K562 (cell line): ENCODE results near the gene ATF1. TPM values are rescaled to one million over a fixed set of nuclear protein-coding genes. Genes with fewer than 3 reads are reported as not detected.

Experiments used
- ATAC-seq: fragments of 200-7000 bp; cut with Tn5 transposase; 3 replicates; pipeline ENCODE4 v1.9.1; 2020; ENCODE audit warnings: moderate library complexity
- BruUV-seq: library from RNA; stranded (reverse); fragments of 400-500 nt; replicated peaks from 2 replicates; lab custom pipeline; 2021; lab: Mats Ljungman, UMichigan
- CTCF ChIA-PET: fragments of 300-600 bp; formaldehyde crosslinking; extraction: SDS; loops from one replicate; lab custom pipeline; 2021; ENCODE audit warnings: low intra/inter-chr PET ratio; lab: Yijun Ruan, JAX
- POLR2A ChIA-PET: fragments of 300-600, 350-650 bp; sonication (Branson Sonifier 250); formaldehyde crosslinking; extraction: SDS; loops from one replicate; lab custom pipeline; 2021; ENCODE audit warnings: antibody characterized with exemption, inconsistent platforms; lab: Yijun Ruan, JAX
- DNase-seq, 4 experiments: peaks; one replicate each; pipeline versions ENCODE4 v3.0.0 to v3.0.0-alpha.2; 2011 to 2018; ENCODE audit warnings: low spot score in 3 of 4, mixed read lengths in 3 of 4; ENCODE audit errors: extremely low read depth in 1 of 4
- FAIRE-seq: peaks from 2 replicates; lab custom pipeline; 2011; peaks lifted over from hg19 to GRCh38; lab: Jason Lieb, UNC
- H2AFZ ChIP-seq: 2 replicates; pipeline ENCODE4 v1.6.0; 2011; ENCODE audit warnings: low read depth, low read length, control low read depth, inconsistent platforms
- H3K27ac ChIP-seq: fragments of 200-600 bp; 3 replicates; pipeline ENCODE4 v1.8.0; 2011; ENCODE audit warnings: low read depth, mild to moderate bottlenecking, control low read depth, inconsistent platforms, low read length, moderate library complexity, mixed read lengths; ENCODE audit errors: extremely low read depth
- H3K27me3 ChIP-seq, 2 experiments: fragments of 300-600 bp in 1 of 2; 2 replicates in 1 of 2; 3 replicates in 1 of 2; pipeline versions ENCODE4 v1.6.0 to v1.8.0; 2011; ENCODE audit warnings: inconsistent platforms in 2 of 2, low read length in 2 of 2, mild to moderate bottlenecking in 1 of 2, mixed read lengths in 1 of 2, moderate library complexity in 1 of 2; ENCODE audit not compliant: control insufficient read depth in 2 of 2, insufficient read depth in 2 of 2
- H3K36me3 ChIP-seq: fragments of 300-600 bp; 3 replicates; pipeline ENCODE4 v1.8.0; 2011; ENCODE audit warnings: mild to moderate bottlenecking, low read length, inconsistent platforms; ENCODE audit not compliant: control insufficient read depth, insufficient read depth
- H3K4me1 ChIP-seq, 2 experiments: fragments of 200-600 bp in 1 of 2; replicated peaks in 1 of 2; 2 replicates in 1 of 2; 3 replicates in 1 of 2; pipeline versions ENCODE4 v1.5.1 to v1.8.0; 2011; ENCODE audit warnings: inconsistent platforms in 2 of 2, low read length in 2 of 2, mild to moderate bottlenecking in 1 of 2, mixed read lengths in 1 of 2, moderate library complexity in 1 of 2; ENCODE audit not compliant: control insufficient read depth in 2 of 2, insufficient read depth in 2 of 2
- H3K4me2 ChIP-seq: 2 replicates; pipeline ENCODE4 v1.6.1; 2011; ENCODE audit warnings: low read length, control low read depth, inconsistent platforms, mixed read lengths; ENCODE audit not compliant: insufficient read depth
- H3K4me3 ChIP-seq: fragments of 200-600 bp; sonication (generic), shearing (Covaris generic); 2 replicates; pipeline ENCODE4 v1.5.1; 2016; ENCODE audit warnings: control low read depth, inconsistent platforms
- H3K79me2 ChIP-seq: fragments of 200-600 bp; 3 replicates; pipeline ENCODE4 v1.8.0; 2011; ENCODE audit warnings: low read length, inconsistent platforms; ENCODE audit not compliant: control insufficient read depth, insufficient read depth
- H3K9ac ChIP-seq, 2 experiments: 2 replicates each; pipeline versions ENCODE4 v1.6.0 to v1.6.1; 2011; ENCODE audit warnings: low read depth in 2 of 2, low read length in 2 of 2, control low read depth in 1 of 2, inconsistent platforms in 1 of 2, mild to moderate bottlenecking in 1 of 2, mixed read lengths in 1 of 2; ENCODE audit not compliant: insufficient read depth in 1 of 2
- H3K9me1 ChIP-seq: one replicate; pipeline ENCODE4 v1.6.0; 2011; ENCODE audit warnings: inconsistent platforms, mild to moderate bottlenecking, low read length, moderate library complexity; ENCODE audit not compliant: control insufficient read depth, insufficient read depth
- H3K9me3 ChIP-seq: replicated peaks from 2 replicates; pipeline ENCODE4 v1.5.1; 2011; ENCODE audit warnings: low read depth, low read length, inconsistent platforms; ENCODE audit not compliant: control insufficient read depth, insufficient read depth
- H4K20me1 ChIP-seq: replicated peaks from 2 replicates; pipeline ENCODE4 v1.6.1; 2011; ENCODE audit warnings: low read length, inconsistent platforms, mixed read lengths; ENCODE audit not compliant: control insufficient read depth, insufficient read depth
- BRCA1 ChIP-seq, 2 experiments: fragments of 450-650 bp in 1 of 2; sonication (generic) in 1 of 2; formaldehyde crosslinking in 1 of 2; IDR thresholded peaks; 2 replicates each; pipeline versions ENCODE4 v1.5.0 to v1.6.1; 2017 to 2020; ENCODE audit warnings: mild to moderate bottlenecking in 1 of 2, missing genetic modification reagents in 1 of 2
- CCAR2 ChIP-seq: fragments of 200-400 bp; formaldehyde crosslinking; IDR thresholded peaks from 2 replicates; pipeline ENCODE4 v1.6.1; 2017; ENCODE audit warnings: mild to moderate bottlenecking, low read depth, low read length
- EP300 ChIP-seq: IDR thresholded peaks from 2 replicates; pipeline ENCODE4 v1.6.1; 2012; ENCODE audit warnings: low read length, improper control_type of control experiment
- ESRRA ChIP-seq: fragments of 450-650 bp; IDR thresholded peaks from 2 replicates; pipeline ENCODE4 v1.6.1; 2014; ENCODE audit warnings: low read depth, mild to moderate bottlenecking, moderate library complexity, borderline replicate concordance
- ESRRB ChIP-seq: fragments of 250-450 bp; sonication (Bioruptor Pico); IDR thresholded peaks from 2 replicates; pipeline ENCODE4 v1.5.0; 2020; ENCODE audit warnings: mild to moderate bottlenecking, moderate library complexity, borderline replicate concordance
- FUS ChIP-seq: fragments of 200-400 bp; formaldehyde crosslinking; optimal IDR thresholded peaks from 2 replicates; pipeline ENCODE3; 2017; ENCODE audit warnings: low read depth, low read length
- HEY1 ChIP-seq: fragments of 250-450 bp; sonication (Bioruptor Pico); IDR thresholded peaks from 2 replicates; pipeline ENCODE4 v1.5.0; 2020; ENCODE audit warnings: mild to moderate bottlenecking, moderate library complexity, borderline replicate concordance
- NUFIP1 ChIP-seq: fragments of 450-650 bp; IDR thresholded peaks from 2 replicates; pipeline ENCODE4 v1.6.1; 2018; ENCODE audit not compliant: partially characterized antibody
- PHF20 ChIP-seq: fragments of 450-650 bp; IDR thresholded peaks from 2 replicates; pipeline ENCODE4 v1.6.1; 2018; ENCODE audit not compliant: partially characterized antibody
- SMARCB1 ChIP-seq: IDR thresholded peaks from 2 replicates; pipeline ENCODE4 v1.6.1; 2011; ENCODE audit warnings: improper control_type of control experiment, low read depth; ENCODE audit not compliant: insufficient read length
- SMARCC2 ChIP-seq: fragments of 450-650 bp; IDR thresholded peaks from 2 replicates; pipeline ENCODE4 v1.6.1; 2017; ENCODE audit warnings: antibody characterized with exemption, moderate library complexity, mild to moderate bottlenecking, low read depth
- USF2 ChIP-seq: sonication (generic); formaldehyde crosslinking; IDR thresholded peaks from 2 replicates; pipeline ENCODE4 v1.5.0; 2020; ENCODE audit warnings: missing genetic modification reagents
- XRCC4 ChIP-seq: IDR thresholded peaks from one replicate; pipeline ENCODE4 v1.6.1; 2011; ENCODE audit not compliant: insufficient read depth, insufficient read length; ENCODE audit errors: extremely low read depth
- ZBTB49 ChIP-seq: sonication (generic); formaldehyde crosslinking; IDR thresholded peaks from 2 replicates; pipeline ENCODE4 v1.8.0; 2022; ENCODE audit warnings: missing genetic modification reagents, mild to moderate bottlenecking, borderline replicate concordance
- ZBTB8A ChIP-seq: fragments of 450-650 bp; IDR thresholded peaks from 2 replicates; pipeline ENCODE4 v1.6.1; 2018; ENCODE audit warnings: mild to moderate bottlenecking, moderate library complexity; ENCODE audit not compliant: partially characterized antibody
- ZHX1 ChIP-seq: fragments of 150-350 bp; conservative IDR thresholded peaks from 2 replicates; pipeline ENCODE4 v1.6.1; 2014; ENCODE audit warnings: low read length
- WGBS: fragments of 100-300 bp; shearing (Covaris generic); methylation state at CpG from one replicate; pipeline ENCODE4 v1.1.6; 2016; ENCODE audit warnings: low coverage, mixed read lengths; ENCODE audit not compliant: insufficient coverage; ENCODE audit errors: missing lambda C conversion rate; 5-methylcytosine and 5-hydroxymethylcytosine counted together
- in situ Hi-C: fragments of 300-500 bp; cut with MboI; formaldehyde crosslinking; loops from 4 replicates; pipeline ENCODE4 v1.15.0; 2018; ENCODE audit warnings: inconsistent platforms, mixed read lengths
- intact Hi-C: fragments of 100-400 bp; cut with micrococcal nuclease; formaldehyde crosslinking; loops from 2 replicates; pipeline ENCODE4 v1.14.2; 2022
- polyA plus RNA-seq, 8 experiments: library from polyadenylated mRNA; depleted of rRNA in 4 of 8; stranded (reverse) in 5 of 8; unstranded in 3 of 8; fragments of >200 nt; fragmentation: Nextera tagmentation in 2 of 8; fragmentation: Illumina TruSeq in 1 of 8; extraction: Ambion mirVana in 2 of 8; extraction: Trizol in 1 of 8; gene quantifications; 2 replicates each; pipeline versions ENCODE4 v1.2.1 to v1.2.3, GENCODE V29; 2011 to 2014; ENCODE audit warnings: inconsistent platforms in 1 of 8, missing spikeins in 1 of 8
- total RNA-seq, 7 experiments: library from RNA; depleted of rRNA in 6 of 7; stranded (reverse); fragments of >200 nt in 6 of 7; fragmentation: Illumina TruSeq in 2 of 7; extraction: Trizol in 2 of 7; gene quantifications; 2 replicates each; pipeline versions ENCODE4 v1.2.1 to v1.2.3, GENCODE V29; 2011 to 2021; ENCODE audit warnings: low replicate concordance in 1 of 7

Gene ATF1
- total and polyA plus RNA-seq, 9 of the 15 experiments (the other 6 are each of a cell fraction or from before 2014, with no cell fraction given) = 19.8 to 83.5 (median 51.4) TPM

DNA sequence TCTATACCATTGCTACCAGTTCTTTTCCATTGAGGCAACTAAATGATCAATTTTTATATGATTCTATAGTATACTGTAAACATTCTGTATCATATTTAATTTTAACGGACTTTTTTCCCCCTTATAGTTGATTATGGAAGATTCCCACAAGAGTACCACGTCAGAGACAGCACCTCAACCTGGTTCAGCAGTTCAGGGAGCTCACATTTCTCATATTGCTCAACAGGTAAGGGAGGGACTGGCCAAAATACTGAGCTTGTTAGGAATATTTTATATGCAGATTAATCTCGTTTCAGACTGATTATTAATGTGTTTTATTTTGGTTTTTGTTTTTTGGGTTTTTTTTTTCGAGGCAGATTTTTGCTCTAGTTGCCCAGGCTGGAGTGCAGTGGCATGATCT, 16.1 kb downstream of the ATF1 start:
- ChIA-PET POLR2A (interaction anchor here (1.3 kb wide), 1 partner anchor 14 kb away, joined by 5 read pairs; no protein-coding TSS in a partner anchor), CTCF (no interaction called here)
- 95% methylated on average over 4 of the region's 4 CpGs for WGBS
- Histone ChIP-seq H3K79me2 (peaks cover 54% of the 10 kb centered on the region), H3K4me3 (no peak overlapping the region), H3K4me1 (no peaks in the 10 kb centered on the region; a peak in 2 of 5 replicates), H2AFZ (no peak overlapping the region), H3K27ac (no peak overlapping the region), H3K9me3 (no peaks in the 10 kb centered on the region), H3K36me3 (peaks cover 36% of the 10 kb centered on the region; the same call in 2 of the 3 replicates), H3K27me3 (no peaks in the 10 kb centered on the region), H3K4me2 (no peak overlapping the region), H3K9me1 (no peaks in the 10 kb centered on the region), H3K9ac (no peak overlapping the region), H4K20me1 (no peaks in the 10 kb centered on the region)
- in situ Hi-C loops = no loop called here
- ATAC-seq (no peak), DNase-seq (no peak), FAIRE-seq (no peak)
- intact Hi-C loops = no loop called here
- no TSS peak for BruUV-seq
- no peak for TF ChIP-seq EP300
- no peak for TF ChIP-seq SMARCC2
- TF ChIP-seq CCAR2 = no peak
- TF ChIP-seq FUS = no peak
- no peak for TF ChIP-seq ESRRA
- TF ChIP-seq ZBTB8A = no peak
- no peak for TF ChIP-seq SMARCB1
- TF ChIP-seq BRCA1 (IDR thresholded peaks at IDR 0.05) = no peak
- TF ChIP-seq BRCA1 (CRISPR knock-in tag; IDR thresholded peaks at IDR 0.05) = no peak
- TF ChIP-seq ZHX1 = no peak
- no peak for TF ChIP-seq NUFIP1
- TF ChIP-seq ZBTB49 (CRISPR knock-in tag) = no peak
- no peak for TF ChIP-seq HEY1
- no peak for TF ChIP-seq PHF20
- no peak for TF ChIP-seq USF2 (CRISPR knock-in tag)
- TF ChIP-seq XRCC4 = no peak
- no peak for TF ChIP-seq ESRRB (CRISPR knock-in tag)
